Measurements from ENCODE around the gene ACACA.

ACACA gene

DNA sequence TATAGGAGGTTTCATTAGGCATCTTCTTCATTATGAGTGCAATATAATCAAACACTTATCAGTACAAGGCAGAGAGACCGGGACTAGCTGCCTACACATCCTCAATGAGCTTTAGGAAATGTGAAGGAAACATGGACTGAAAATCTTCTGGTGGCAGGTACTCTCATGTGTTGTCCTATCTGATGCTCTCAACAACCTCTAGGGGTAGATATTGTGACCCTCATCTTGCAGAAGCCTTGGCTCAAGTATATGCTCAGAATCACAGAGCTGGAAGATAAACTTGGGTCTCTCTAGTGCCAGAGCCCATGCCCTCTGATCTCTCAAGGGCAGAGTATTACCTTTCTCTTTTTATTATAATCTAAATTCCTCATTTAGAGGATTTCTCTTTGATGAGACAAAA is 212.4 kb downstream of the ACACA start:
- H3K27ac ChIP-seq = no peak overlapping the region
- no peak for TF ChIP-seq ZFX (IDR thresholded peaks at IDR 0.05)
- TF ChIP-seq, protein P1, sequence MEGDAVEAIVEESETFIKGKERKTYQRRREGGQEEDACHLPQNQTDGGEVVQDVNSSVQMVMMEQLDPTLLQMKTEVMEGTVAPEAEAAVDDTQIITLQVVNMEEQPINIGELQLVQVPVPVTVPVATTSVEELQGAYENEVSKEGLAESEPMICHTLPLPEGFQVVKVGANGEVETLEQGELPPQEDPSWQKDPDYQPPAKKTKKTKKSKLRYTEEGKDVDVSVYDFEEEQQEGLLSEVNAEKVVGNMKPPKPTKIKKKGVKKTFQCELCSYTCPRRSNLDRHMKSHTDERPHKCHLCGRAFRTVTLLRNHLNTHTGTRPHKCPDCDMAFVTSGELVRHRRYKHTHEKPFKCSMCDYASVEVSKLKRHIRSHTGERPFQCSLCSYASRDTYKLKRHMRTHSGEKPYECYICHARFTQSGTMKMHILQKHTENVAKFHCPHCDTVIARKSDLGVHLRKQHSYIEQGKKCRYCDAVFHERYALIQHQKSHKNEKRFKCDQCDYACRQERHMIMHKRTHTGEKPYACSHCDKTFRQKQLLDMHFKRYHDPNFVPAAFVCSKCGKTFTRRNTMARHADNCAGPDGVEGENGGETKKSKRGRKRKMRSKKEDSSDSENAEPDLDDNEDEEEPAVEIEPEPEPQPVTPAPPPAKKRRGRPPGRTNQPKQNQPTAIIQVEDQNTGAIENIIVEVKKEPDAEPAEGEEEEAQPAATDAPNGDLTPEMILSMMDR (conservative IDR thresholded peaks at IDR 0.05) = no peak

DNA sequence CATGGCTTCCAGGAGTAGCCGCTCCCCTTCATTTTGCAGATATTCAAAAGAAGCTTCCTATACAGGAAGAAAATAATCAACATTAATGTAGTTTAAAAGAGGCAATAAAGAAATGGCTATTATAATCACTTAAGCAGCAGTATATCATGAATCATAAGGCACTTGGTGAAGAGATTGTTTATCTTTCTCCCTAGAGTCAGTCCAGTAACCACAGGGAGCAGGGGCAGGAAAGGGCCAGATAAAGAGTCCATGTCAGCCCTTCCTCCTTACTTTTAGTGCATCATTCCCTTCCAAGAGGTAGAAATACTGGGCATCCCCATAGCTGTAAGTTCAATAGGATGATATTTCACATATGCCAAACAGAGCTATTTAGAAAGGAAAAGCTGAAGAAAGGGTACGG is 215.4 kb downstream of the ACACA start:
- H3K27ac ChIP-seq = no peak overlapping the region
- TF ChIP-seq, protein P1 (conservative IDR thresholded peaks at IDR 0.05) = no peak
- TF ChIP-seq ZFX (IDR thresholded peaks at IDR 0.05) = no peak

DNA sequence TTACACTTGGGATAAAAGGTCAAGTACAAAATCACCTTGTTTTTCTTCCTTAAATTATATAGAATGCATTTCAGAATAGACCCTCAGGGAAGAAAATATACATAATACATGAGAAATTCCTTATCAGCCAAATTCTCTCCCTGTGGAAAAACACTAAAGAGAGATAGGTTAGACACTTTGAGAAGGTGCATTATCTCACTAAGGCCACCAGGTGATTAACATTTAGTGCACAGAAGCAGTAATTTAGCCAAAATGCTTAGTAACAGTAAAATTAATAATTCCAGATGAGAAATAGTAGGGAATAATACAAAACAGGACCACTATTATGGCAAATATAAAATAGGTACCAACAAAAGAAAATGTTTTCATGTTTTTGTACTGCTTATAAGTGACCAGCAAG is 216.1 kb downstream of the ACACA start:
- TF ChIP-seq, protein P1 (conservative IDR thresholded peaks at IDR 0.05) = peak; percentile 40
- no peak for TF ChIP-seq ZFX (IDR thresholded peaks at IDR 0.05)
- H3K27ac ChIP-seq = no peak overlapping the region

DNA sequence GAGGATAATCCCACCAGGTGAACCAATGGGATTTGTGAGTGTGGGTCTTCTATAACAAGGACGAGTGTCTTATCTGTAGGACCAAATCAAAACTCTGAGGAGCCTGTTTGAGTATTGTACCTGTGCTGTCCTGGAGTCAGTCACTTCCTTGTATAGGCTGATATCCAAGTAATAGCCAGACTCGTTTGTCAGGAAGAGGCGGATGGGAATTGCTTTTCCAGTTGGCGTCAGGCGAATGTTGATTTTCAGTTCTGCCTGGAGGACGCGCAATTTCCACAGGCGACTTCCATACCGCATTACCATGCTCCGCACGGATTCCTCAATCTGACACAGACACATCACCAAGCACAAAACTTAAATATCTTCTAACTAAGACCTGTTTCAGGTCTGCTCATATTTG is 218.5 kb downstream of the ACACA start:
- TF ChIP-seq, protein P1 (conservative IDR thresholded peaks at IDR 0.05) = peak; percentile 19
- TF ChIP-seq ZFX (IDR thresholded peaks at IDR 0.05) = no peak
- peak overlapping the region; percentile 16; the same call in 1 of the 2 replicates for H3K27ac ChIP-seq

DNA sequence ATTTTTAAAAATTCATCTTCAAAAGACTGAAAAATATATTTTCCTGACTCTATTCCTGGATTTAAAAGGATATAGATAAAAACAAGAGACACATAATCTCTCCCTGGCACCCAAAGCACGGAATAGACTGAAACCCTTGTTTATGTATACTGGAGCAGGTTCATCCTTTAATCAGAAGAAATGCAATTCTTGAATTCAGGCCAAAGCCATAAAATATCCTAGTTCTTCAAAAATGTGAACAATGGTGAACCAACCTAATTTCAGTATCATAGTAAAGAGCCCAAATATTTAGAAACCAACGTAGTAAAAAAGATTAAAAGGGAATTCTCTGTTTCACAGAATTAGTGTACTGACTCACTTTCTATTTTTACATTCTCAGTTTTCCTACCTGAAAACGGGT is 219.4 kb downstream of the ACACA start:
- no peak overlapping the region for H3K27ac ChIP-seq
- no peak for TF ChIP-seq ZFX (IDR thresholded peaks at IDR 0.05)
- TF ChIP-seq, protein P1 (conservative IDR thresholded peaks at IDR 0.05) = no peak

DNA sequence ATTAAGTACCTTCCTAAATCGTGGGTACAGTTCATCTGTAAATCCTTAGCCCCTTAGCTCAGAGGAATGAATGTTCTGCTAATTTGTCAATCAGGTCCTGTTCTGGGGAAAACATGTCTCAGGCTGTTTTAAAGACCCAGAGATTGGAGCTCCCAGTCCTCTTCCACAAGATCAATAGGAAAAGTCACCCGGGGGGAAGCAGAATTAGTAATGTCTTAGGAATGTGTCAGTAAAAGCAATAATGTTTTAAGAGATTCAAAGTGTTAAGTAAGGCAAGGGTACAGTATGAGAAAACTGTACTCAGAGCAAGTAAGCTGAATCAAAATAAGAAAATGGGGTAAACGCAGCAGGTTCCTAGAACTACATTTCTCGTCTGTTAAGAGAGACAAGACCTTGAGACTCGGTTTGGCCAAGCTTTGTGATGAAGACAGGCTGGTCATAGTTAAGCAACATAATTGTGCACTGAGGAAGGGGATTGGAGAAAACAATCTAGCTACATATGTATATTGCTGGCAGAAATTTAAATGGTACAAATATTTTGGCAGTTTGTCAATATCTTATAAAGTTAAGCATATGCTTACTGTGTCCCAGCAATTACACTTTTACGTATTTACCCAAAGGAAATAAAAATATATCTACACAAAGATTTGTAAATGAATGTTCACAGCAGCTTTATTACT is 223.7 kb downstream of the ACACA start:
- TF ChIP-seq ZFX (IDR thresholded peaks at IDR 0.05) = no peak
- TF ChIP-seq, protein P1 (conservative IDR thresholded peaks at IDR 0.05) = no peak
- peak overlapping the region; percentile 45 for H3K27ac ChIP-seq

- no peak overlapping the region for H3K27ac ChIP-seq
- TF ChIP-seq ZFX (IDR thresholded peaks at IDR 0.05) = no peak
- TF ChIP-seq, protein P1 (conservative IDR thresholded peaks at IDR 0.05) = no peak
Observed at GRCh38 chr17:37180376-37180775, 226.3 kb downstream of the ACACA start.

All from C4-2B (cell line).